ENCODE measurements around the gene KRT85.
"Not testable (repeated sequence)": the region's sequence is repeated elsewhere in the genome, so short reads cannot be mapped to it uniquely, and the experiment has no call there.

Gene KRT85

GRCh38 chr12:52366738-52367485 is at the start of gene KRT85:
Gene KRT85 (minus strand): TSS chr12:52367481. CDS start chr12:52367405, 76 bp downstream.
- no peak for DNase-seq

DNA sequence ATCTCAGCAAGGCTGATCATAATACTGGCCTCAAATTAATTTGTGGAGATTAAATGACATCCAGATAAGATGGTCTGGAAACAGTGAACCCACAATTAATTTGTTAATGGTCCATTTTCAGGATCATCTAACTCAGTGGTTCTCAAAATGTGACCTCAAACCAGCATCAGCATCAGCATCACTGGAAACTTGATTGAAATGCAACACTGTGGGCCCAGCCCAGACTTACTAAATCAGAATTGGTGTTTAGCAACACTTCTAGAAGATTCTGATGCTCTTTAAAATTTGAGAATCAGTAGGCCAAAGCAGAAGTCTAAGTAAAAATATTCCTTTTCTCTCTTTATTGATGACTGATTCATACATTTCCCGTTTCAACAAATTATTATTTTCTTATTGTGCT is 49.5 kb upstream of the KRT85 start:
- no peak for DNase-seq

GRCh38 chr12:52415870-52416750 is 48.8 kb upstream of the KRT85 start:
- no peak for DNase-seq

DNA sequence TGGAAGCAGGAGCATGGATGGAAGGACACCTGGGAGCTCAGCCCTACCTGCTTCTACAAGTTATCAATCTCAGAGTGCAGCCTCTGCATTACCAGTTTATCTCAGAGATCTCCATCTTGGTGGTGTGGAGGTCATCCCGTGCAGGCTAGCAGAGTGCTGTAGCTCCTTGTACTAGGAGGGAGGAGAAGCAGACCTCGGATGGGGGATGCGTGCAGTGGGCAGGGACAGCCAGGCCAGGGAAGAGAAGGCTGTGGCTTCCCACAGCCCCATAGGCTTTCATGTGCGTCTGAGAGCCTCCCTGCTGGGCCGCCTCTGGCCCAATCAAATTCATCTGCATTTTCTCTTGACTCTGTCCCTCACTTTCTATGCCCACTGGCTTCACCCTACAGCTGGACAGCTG is 47.7 kb upstream of the KRT85 start:
- no peak for DNase-seq

GRCh38 chr12:52413782-52414345 is 46.6 kb upstream of the KRT85 start:
- no peak for DNase-seq

- no peak for DNase-seq
Observed at GRCh38 chr12:52413202-52413601, 45.9 kb upstream of the KRT85 start.

- no peak for DNase-seq
Observed at GRCh38 chr12:52411815-52412214, 44.5 kb upstream of the KRT85 start.

GRCh38 chr12:52410589-52411248 is 43.4 kb upstream of the KRT85 start:
- not testable (repeated sequence) for DNase-seq

GRCh38 chr12:52407918-52408317 is 40.6 kb upstream of the KRT85 start:
- DNase-seq = no peak

DNA sequence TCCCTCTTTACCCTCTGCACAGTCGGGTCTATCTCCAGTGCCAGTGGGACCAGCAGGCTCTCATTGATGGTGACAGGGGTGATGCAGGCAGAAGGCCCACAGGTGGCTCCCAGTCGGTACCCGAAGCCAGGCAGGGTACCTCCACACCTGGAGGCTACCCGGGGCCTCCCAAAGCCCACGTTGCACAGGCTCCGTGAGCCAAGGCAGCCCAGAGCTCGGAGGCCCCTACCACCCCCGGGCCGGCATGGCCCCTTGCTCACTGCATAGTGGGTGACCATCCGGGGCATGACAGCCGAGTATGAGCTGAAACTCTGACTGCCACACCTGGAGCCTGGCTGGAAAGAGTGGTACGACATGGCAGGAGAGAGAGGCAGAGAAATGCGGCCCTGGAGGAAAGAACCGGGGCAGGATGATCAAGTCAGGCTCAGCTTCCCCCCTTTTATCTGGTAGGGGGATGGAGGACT is 38.7 kb upstream of the KRT85 start, which contains the start of gene KRT82:
TSS of gene KRT82 (minus strand) at position 414 of the 464 bp plus-strand sequence. CDS start at position 356, 58 bp downstream.
- no peak for DNase-seq

GRCh38 chr12:52404951-52405350 is 37.7 kb upstream of the KRT85 start:
- no peak for DNase-seq

DNA sequence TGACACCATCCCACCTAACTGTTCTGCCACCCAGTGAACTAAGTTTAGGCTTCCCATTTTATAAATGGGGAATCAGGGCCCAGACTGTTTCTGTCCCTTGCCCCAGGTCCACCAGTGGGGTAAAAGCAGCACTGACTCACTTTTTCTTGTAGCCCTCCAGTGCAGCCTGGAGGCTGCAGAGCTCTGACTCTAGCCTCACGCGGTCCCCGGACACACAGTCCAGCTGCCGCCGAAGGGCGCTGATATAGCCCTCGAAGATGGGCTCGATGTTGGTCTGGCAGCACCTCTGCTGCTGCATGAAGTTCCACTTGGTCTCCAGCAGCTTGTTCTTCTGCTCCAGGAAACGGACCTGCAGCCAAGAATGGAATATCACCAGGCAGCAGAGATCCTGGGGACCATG is 36.3 kb upstream of the KRT85 start:
- DNase-seq = no peak

DNA sequence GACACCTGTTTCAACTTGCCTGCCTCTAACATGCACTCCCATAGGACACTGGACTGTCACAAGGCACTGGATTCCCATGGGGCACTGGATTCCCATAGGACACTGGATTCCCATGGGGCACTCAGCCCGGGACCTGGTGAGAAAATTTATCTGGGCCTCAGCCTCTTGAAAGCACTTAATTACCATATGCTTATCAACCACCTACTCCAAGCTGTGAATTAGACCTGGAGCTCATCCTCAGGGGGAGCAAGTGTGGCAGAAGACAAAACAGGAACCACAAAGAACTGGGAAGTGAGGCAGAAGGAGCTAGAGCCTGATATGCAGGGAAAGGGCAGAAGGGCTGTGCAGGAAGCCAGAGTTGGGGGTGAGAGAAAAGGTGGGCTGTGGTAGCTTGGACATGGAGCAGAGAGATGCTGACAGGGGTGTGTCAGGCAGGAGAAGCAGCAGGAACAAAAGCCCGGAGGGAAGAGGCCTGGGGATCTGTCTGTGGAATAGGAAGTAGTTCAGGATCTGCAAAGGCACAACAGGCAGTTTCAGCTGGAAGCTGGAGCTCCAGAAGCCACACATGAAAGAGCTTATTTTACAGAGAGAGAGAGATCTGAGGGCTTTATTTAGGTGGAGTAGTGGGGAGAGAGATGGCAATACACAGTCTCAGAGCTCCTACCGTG is 35.7 kb upstream of the KRT85 start:
- no peak for DNase-seq

DNA sequence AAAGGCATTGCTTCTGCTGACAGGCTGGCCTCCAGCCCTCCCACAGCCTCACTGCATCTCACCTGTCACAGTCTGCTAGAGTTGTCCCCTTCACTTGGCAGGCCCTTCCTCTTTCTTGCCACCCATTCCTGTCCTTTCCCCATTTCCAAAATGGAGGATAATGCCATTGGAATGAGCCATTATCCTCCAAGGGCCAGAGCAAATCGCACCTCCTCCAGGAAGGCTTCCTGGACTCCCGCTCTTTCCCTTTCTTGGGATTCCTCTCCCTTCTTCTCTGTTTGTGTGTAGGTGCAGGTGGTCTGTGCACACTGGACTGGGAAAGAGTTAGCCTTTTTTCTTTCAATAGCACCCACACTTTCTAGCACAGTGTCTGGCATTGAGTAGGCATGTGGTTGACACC is 35.1 kb upstream of the KRT85 start:
- DNase-seq = no peak

GRCh38 chr12:52401926-52402325 is 34.6 kb upstream of the KRT85 start:
- DNase-seq = no peak

- no peak for DNase-seq
Observed at GRCh38 chr12:52401526-52401925, 34.2 kb upstream of the KRT85 start.

GRCh38 chr12:52400906-52401305 is 33.6 kb upstream of the KRT85 start:
- no peak for DNase-seq

DNA sequence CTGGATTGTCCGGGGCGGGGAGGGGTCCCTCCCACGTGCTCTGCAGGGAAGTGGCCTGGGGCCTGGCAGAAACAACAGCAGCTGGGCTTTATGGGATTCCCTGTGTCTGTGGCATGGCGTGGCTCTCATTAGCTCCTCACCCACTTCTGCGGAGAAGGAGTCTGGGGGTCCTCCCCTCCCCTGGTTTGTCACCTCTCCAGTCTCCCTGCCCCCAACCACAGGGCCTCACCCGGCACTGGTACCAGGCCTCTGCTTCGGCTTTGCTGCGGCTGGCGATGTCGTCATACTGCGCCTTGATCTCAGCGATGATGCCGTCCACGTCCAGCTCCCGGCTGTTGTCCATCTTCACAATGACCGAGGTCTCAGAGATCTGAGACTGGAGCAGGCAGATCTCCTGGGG is 32.5 kb upstream of the KRT85 start:
- DNase-seq = no peak

- DNase-seq = no peak
Observed at GRCh38 chr12:52398176-52398575, 30.9 kb upstream of the KRT85 start.

DNA sequence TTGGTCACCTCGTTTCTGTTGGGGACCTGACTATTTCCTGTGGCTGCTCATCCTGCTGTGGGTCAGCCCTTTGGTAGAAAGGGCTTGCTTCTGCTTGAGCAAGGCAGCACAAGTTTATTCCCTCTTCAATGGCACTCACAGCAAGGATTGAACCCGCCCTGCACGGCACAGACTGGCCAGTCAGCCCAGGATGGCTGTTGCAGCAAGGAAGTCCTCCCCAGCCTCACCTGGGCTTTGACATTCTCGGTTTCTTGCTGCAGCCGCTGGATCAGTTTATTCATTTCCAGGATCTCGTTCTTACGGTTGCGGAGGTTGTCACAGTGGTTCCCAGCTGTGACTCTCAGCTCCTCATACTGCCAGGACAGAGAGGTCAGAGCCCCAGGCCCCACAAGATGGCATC is 29.4 kb upstream of the KRT85 start:
- no peak for DNase-seq

DNA sequence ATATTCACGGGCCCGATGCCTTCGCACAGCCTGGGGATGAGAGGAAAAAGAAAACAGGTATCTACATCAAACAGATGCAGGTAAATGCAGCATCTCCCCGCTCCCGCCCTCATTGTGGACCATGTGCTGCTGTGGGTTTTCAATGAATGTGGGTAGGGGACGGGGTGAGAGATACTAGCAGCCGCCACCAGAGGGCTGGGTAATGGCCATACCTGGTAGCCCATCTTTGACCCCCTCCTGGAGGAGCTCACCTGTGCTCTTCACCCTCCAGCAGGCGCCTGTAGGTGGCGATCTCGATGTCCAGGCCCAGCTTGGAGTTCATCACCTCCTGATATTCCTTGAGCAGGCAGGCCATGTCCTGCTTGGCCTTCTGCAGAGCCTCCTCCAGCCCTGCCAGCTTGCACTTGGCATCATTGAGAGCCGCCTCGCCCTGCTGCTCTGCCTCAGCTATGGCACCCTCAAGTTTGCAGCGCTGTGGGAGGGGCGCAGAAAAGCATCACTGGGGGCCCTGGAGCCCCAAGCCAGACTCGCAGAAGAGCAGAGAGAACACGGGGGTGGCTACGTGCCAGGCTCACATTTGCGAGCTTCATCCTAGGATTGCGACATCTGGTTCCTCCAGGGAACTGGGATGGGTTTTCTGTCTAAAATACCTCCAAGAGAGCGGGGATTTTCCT is 28.6 kb upstream of the KRT85 start:
- no peak for DNase-seq
